ENCODE results near the gene NPLOC4. TPM values are rescaled to one million over a fixed set of nuclear protein-coding genes. Genes with fewer than 3 reads are reported as not detected.

NPLOC4 gene
- total RNA-seq, 4 donors from 2014 or later, result 58.9 to 87.7 (median 70.8) TPM

- TF ChIP-seq, protein P1, sequence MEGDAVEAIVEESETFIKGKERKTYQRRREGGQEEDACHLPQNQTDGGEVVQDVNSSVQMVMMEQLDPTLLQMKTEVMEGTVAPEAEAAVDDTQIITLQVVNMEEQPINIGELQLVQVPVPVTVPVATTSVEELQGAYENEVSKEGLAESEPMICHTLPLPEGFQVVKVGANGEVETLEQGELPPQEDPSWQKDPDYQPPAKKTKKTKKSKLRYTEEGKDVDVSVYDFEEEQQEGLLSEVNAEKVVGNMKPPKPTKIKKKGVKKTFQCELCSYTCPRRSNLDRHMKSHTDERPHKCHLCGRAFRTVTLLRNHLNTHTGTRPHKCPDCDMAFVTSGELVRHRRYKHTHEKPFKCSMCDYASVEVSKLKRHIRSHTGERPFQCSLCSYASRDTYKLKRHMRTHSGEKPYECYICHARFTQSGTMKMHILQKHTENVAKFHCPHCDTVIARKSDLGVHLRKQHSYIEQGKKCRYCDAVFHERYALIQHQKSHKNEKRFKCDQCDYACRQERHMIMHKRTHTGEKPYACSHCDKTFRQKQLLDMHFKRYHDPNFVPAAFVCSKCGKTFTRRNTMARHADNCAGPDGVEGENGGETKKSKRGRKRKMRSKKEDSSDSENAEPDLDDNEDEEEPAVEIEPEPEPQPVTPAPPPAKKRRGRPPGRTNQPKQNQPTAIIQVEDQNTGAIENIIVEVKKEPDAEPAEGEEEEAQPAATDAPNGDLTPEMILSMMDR (IDR thresholded peaks at IDR 0.05), result no peak
- ATAC-seq (ENCODE audit: low FRiP score) (no peak), DNase-seq (ENCODE audit: low spot score) (no peak)
Measured at GRCh38 chr17:81576621-81577277, 60.2 kb downstream of the NPLOC4 start.

DNA sequence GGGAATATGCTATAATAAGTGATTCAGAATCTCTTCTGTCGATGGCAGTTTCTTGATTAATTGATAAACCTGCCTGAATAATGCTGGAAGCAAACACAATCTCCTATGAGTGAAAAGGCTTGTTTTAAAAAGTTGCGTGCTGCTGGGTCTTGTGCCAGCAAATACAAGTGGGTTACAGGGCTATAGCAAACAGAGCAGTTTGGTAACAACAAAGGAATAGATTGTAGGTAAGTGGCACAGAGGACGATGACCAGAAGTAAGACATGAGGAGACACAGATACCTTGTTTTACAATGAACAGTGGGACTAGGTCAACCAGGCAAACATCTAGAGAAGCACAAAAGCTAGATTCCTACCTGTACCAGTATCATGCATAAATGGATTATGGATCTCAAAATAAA is 61.1 kb downstream of the NPLOC4 start:
- DNase-seq (ENCODE audit: low spot score) (no peak), ATAC-seq (ENCODE audit: low FRiP score) (no peak)
- TF ChIP-seq, protein P1 (IDR thresholded peaks at IDR 0.05), result no peak

DNA sequence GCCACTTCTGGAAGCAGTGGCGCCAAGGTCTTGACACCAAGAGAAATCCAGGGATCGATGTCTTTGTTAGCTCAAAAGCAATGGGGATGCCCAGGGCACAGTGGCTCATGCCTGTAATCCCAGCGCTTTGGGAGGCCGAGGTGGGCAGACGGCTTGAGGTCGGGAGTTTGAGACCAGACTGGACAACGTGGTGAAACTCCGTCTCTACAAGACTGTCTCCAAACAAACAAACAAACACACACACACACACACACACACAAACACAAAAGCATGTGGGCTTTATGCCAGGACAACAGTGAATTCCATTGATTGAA is 62.3 kb downstream of the NPLOC4 start:
- no peak for DNase-seq (ENCODE audit: low spot score)
- TF ChIP-seq, protein P1 (IDR thresholded peaks at IDR 0.05), result no peak
- no peak for ATAC-seq (ENCODE audit: low FRiP score)

GRCh38 chr17:81573794-81574642 is 62.9 kb downstream of the NPLOC4 start:
- TF ChIP-seq, protein P1 (IDR thresholded peaks at IDR 0.05), result no peak
- DNase-seq (ENCODE audit: low spot score) (no peak), ATAC-seq (ENCODE audit: low FRiP score) (no peak)

DNA sequence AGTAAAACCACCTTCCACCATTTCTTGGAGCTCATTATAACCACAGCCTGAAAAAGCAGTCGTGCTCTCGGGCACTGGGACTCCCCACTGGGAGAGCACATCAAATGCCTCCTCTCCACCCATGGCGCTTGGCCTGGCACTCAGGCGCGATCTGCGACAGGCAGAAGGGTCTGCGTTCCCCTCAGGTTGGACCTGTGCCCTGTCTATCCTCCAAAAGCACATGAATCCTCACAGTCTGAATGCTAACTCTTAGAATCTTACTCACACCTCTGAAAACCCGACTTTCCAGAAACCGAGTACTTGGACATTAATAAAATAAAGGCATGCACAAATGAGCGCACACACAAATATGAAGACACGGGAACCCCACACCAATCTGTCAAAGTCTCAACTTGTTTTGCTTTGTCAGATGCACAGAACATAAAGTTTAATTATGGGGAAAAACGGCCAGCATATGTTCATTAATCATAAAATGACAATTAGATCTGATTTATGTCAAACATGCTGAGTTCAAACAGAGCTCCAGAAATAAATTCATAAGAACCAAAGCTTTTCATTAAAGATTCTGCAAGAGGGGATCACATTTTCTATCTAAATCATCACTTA is 64.2 kb downstream of the NPLOC4 start:
- DNase-seq (ENCODE audit: low spot score), result no peak
- no peak for ATAC-seq (ENCODE audit: low FRiP score)
- TF ChIP-seq, protein P1 (IDR thresholded peaks at IDR 0.05), result no peak

DNA sequence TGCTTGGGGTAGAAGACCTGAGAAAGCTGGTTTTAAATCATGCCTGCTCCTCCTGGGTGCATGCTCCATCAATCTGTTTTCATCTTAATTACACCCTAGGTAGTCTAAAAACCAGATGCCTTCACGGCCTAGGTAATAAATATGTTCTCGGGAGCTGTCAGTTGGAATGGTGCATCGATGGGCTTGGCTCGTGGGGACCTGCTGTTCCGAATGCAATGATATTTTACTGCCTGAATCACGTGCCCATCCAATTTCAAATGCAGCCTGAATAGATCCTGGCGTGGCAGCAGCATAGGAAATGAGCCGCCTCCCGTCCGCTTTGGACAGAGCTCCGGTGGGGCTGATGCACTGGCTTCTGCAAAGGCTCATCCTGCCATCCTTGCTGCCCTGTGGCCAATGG is 65.9 kb downstream of the NPLOC4 start:
- TF ChIP-seq, protein P1 (IDR thresholded peaks at IDR 0.05), result no peak
- no peak for ATAC-seq (ENCODE audit: low FRiP score)
- no peak for DNase-seq (ENCODE audit: low spot score)

Data from omental fat pad (tissue), 4 donors.